BLaER1 treated with 17β-estradiol and CSF1 and Interleukin-3, amounts not matched to agents 10 nM and 100 nM (cell line): ENCODE measurements around the gene GSAP.

Experiments used
- H3K27ac ChIP-seq, 11 experiments: shearing (Covaris generic); formaldehyde crosslinking; 2 replicates each; pipeline ENCODE4 v1.8.1; 2022
- H3K27me3 ChIP-seq, 11 experiments: shearing (Covaris generic); formaldehyde crosslinking; 2 replicates each; pipeline ENCODE4 v1.8.1; 2022
- H3K36me3 ChIP-seq, 11 experiments: shearing (Covaris generic); formaldehyde crosslinking; 2 replicates each; pipeline ENCODE4 v1.8.1; 2022
- H3K4me1 ChIP-seq, 10 experiments: shearing (Covaris generic); formaldehyde crosslinking; 2 replicates each; pipeline ENCODE4 v1.8.1; 2022
- H3K4me2 ChIP-seq, 11 experiments: shearing (Covaris generic); formaldehyde crosslinking; 2 replicates each; pipeline ENCODE4 v1.8.1; 2022
- H3K4me3 ChIP-seq, 10 experiments: shearing (Covaris generic); formaldehyde crosslinking; 2 replicates each; pipeline ENCODE4 v1.8.1; 2022
- H3K9ac ChIP-seq, 11 experiments: shearing (Covaris generic); formaldehyde crosslinking; 2 replicates each; pipeline ENCODE4 v1.8.1; 2022
- H3K9me3 ChIP-seq, 11 experiments: shearing (Covaris generic); formaldehyde crosslinking; replicated peaks in 1 of 11; 2 replicates each; pipeline ENCODE4 v1.8.1; 2022
- H4K20me1 ChIP-seq, 11 experiments: shearing (Covaris generic); formaldehyde crosslinking; 2 replicates each; pipeline ENCODE4 v1.8.1; 2022
- Cebpa-rat ChIP-seq, 11 experiments: shearing (Covaris generic); IDR thresholded peaks; 2 replicates each; pipeline ENCODE4 v1.8.1; 2022

GSAP gene

GRCh38 chr7:77427996-77428603 is 12.0 kb upstream of the GSAP start:
- peak overlapping the region; percentile 39 to 89 (median 83) for H3K4me2 ChIP-seq
- H3K27me3 ChIP-seq, result no peaks in the 10 kb centered on the region
- peaks cover 23 to 80% (median 54%) of the 10 kb centered on the region in 10 experiments for H3K4me1 ChIP-seq
- H3K27ac ChIP-seq, result peak overlapping the region; percentile 73 to 92 (median 87)
- H3K36me3 ChIP-seq, result no peaks in the 10 kb centered on the region
- H4K20me1 ChIP-seq, result no peaks in the 10 kb centered on the region
- H3K4me3 ChIP-seq, result peak overlapping the region in 4 of 10 experiments; percentile 8 to 28 (median 20); a peak in 3 of 20 replicates
- H3K9ac ChIP-seq, result peak overlapping the region; percentile 4 to 75 (median 69); a peak in 19 of 22 replicates
- H3K9me3 ChIP-seq, result no peaks in the 10 kb centered on the region
- no peak for TF ChIP-seq Cebpa-rat (IDR thresholded peaks at IDR 0.05)

- Histone ChIP-seq H3K4me3 (no peak overlapping the region), H3K9ac (peak overlapping the region in 3 of 11 experiments; percentile 27 to 75 (median 72); a peak in 3 of 22 replicates), H3K4me1 (peaks cover 23 to 90% (median 54%) of the 10 kb centered on the region in 10 experiments), H3K27me3 (no peaks in the 10 kb centered on the region), H3K27ac (peak overlapping the region; percentile 73 to 92 (median 87); a peak in 19 of 22 replicates), H3K4me2 (peak overlapping the region in 8 of 11 experiments; percentile 80 to 89 (median 84); a peak in 15 of 22 replicates), H4K20me1 (no peaks in the 10 kb centered on the region), H3K9me3 (no peaks in the 10 kb centered on the region), H3K36me3 (no peaks in the 10 kb centered on the region)
- no peak for TF ChIP-seq Cebpa-rat (IDR thresholded peaks at IDR 0.05)
These were observed 10.4 kb upstream of the GSAP start for GRCh38 chr7:77426521-77427051.

- Histone ChIP-seq H3K4me3 (no peak overlapping the region), H3K9ac (peak overlapping the region in 1 of 11 experiments; percentile 27; a peak in 1 of 22 replicates), H3K9me3 (no peaks in the 10 kb centered on the region), H3K36me3 (no peaks in the 10 kb centered on the region), H4K20me1 (no peaks in the 10 kb centered on the region), H3K4me1 (peaks cover 23 to 91% (median 51%) of the 10 kb centered on the region in 10 experiments), H3K27ac (peak overlapping the region in 5 of 11 experiments; percentile 83 to 92 (median 87); a peak in 6 of 22 replicates), H3K27me3 (no peaks in the 10 kb centered on the region), H3K4me2 (peak overlapping the region in 6 of 11 experiments; percentile 80 to 89 (median 84); a peak in 8 of 22 replicates)
- TF ChIP-seq Cebpa-rat (IDR thresholded peaks at IDR 0.05), result no peak
These were observed 9.9 kb upstream of the GSAP start for GRCh38 chr7:77426052-77426404.

- no peaks in the 10 kb centered on the region for H3K9me3 ChIP-seq
- H3K4me3 ChIP-seq, result no peak overlapping the region
- H3K4me1 ChIP-seq, result peaks cover 23 to 91% (median 45%) of the 10 kb centered on the region in 10 experiments
- H3K4me2 ChIP-seq, result peak overlapping the region in 3 of 11 experiments; percentile 80 to 84 (median 83); a peak in 8 of 22 replicates
- peak overlapping the region in 2 of 11 experiments; percentile 36 to 90; a peak in 5 of 22 replicates for H3K27ac ChIP-seq
- H3K9ac ChIP-seq, result peak overlapping the region in 2 of 11 experiments; percentile 9 to 27; a peak in 2 of 22 replicates
- H3K36me3 ChIP-seq, result no peaks in the 10 kb centered on the region
- no peaks in the 10 kb centered on the region for H3K27me3 ChIP-seq
- no peak for TF ChIP-seq Cebpa-rat (IDR thresholded peaks at IDR 0.05)
- H4K20me1 ChIP-seq, result no peaks in the 10 kb centered on the region
These were observed 9.2 kb upstream of the GSAP start for GRCh38 chr7:77425101-77426051.

- no peak overlapping the region for H3K9ac ChIP-seq
- no peaks in the 10 kb centered on the region for H3K9me3 ChIP-seq
- no peaks in the 10 kb centered on the region for H3K36me3 ChIP-seq
- peaks cover under 1 to 73% (median 16%) of the 10 kb centered on the region in 10 experiments; a peak in 18 of 20 replicates for H3K4me1 ChIP-seq
- no peak overlapping the region; a peak in 1 of 22 replicates for H3K27ac ChIP-seq
- no peaks in the 10 kb centered on the region for H3K27me3 ChIP-seq
- peak overlapping the region in 3 of 11 experiments; percentile 77 to 87 (median 84); a peak in 5 of 22 replicates for H3K4me2 ChIP-seq
- TF ChIP-seq Cebpa-rat (IDR thresholded peaks at IDR 0.05), result no peak
- no peaks in the 10 kb centered on the region for H4K20me1 ChIP-seq
- no peak overlapping the region for H3K4me3 ChIP-seq
These were observed 6.4 kb upstream of the GSAP start for GRCh38 chr7:77422500-77422899.

GRCh38 chr7:77420986-77421672 is 5.0 kb upstream of the GSAP start:
- Histone ChIP-seq H3K36me3 (no peaks in the 10 kb centered on the region), H3K9ac (peak overlapping the region in 3 of 11 experiments; percentile 16 to 62 (median 54); a peak in 3 of 22 replicates), H3K27ac (peak overlapping the region in 3 of 11 experiments; percentile 57 to 83 (median 80); a peak in 6 of 22 replicates), H3K27me3 (peaks cover 0 to 3% (median 0%) of the 10 kb centered on the region in 11 experiments; a peak in 2 of 22 replicates), H3K4me2 (peak overlapping the region in 5 of 11 experiments; percentile 37 to 87 (median 77); a peak in 11 of 22 replicates), H3K4me1 (peaks cover 5 to 70% (median 10%) of the 10 kb centered on the region in 10 experiments; a peak in 16 of 20 replicates), H3K9me3 (no peaks in the 10 kb centered on the region), H3K4me3 (no peak overlapping the region; a peak in 1 of 20 replicates), H4K20me1 (no peaks in the 10 kb centered on the region)
- TF ChIP-seq Cebpa-rat (IDR thresholded peaks at IDR 0.05), result no peak

- H3K4me1 ChIP-seq, result peaks cover 10 to 63% (median 14%) of the 10 kb centered on the region in 10 experiments
- peak overlapping the region in 3 of 11 experiments; percentile 77 to 87 (median 84); a peak in 6 of 22 replicates for H3K4me2 ChIP-seq
- peak overlapping the region in 3 of 11 experiments; percentile 57 to 83 (median 80); a peak in 6 of 22 replicates for H3K27ac ChIP-seq
- peaks cover 0 to 8% (median 0%) of the 10 kb centered on the region in 11 experiments; a peak in 8 of 22 replicates for H3K27me3 ChIP-seq
- no peaks in the 10 kb centered on the region for H3K36me3 ChIP-seq
- H3K9ac ChIP-seq, result peak overlapping the region in 2 of 11 experiments; percentile 20 to 62; a peak in 2 of 22 replicates
- H3K4me3 ChIP-seq, result no peak overlapping the region; a peak in 1 of 20 replicates
- H4K20me1 ChIP-seq, result no peaks in the 10 kb centered on the region
- H3K9me3 ChIP-seq, result no peaks in the 10 kb centered on the region
- TF ChIP-seq Cebpa-rat (IDR thresholded peaks at IDR 0.05), result no peak
These were observed 4.3 kb upstream of the GSAP start for GRCh38 chr7:77420438-77420837.

GRCh38 chr7:77419102-77419501 is 3.0 kb upstream of the GSAP start:
- Histone ChIP-seq H3K9me3 (no peaks in the 10 kb centered on the region), H3K36me3 (no peaks in the 10 kb centered on the region), H3K4me1 (peaks cover 23 to 61% (median 27%) of the 10 kb centered on the region in 10 experiments), H3K4me2 (peak overlapping the region in 2 of 11 experiments; percentile 6 to 25; a peak in 1 of 22 replicates), H3K9ac (no peak overlapping the region), H3K4me3 (no peak overlapping the region), H3K27me3 (peaks cover 0 to 20% (median 0%) of the 10 kb centered on the region in 11 experiments; a peak in 8 of 22 replicates), H3K27ac (no peak overlapping the region), H4K20me1 (no peaks in the 10 kb centered on the region)
- TF ChIP-seq Cebpa-rat (IDR thresholded peaks at IDR 0.05), result no peak
